ENCODE results near the gene PPM1H. TPM values are rescaled to one million over a fixed set of nuclear protein-coding genes. Genes with fewer than 3 reads are reported as not detected.
"Not testable (repeated sequence)": the region's sequence is repeated elsewhere in the genome, so short reads cannot be mapped to it uniquely, and the experiment has no call there.

The PPM1H gene
- total RNA-seq, 1 donor from 2014 or later, result 6.3 TPM

- TF ChIP-seq, protein P1, sequence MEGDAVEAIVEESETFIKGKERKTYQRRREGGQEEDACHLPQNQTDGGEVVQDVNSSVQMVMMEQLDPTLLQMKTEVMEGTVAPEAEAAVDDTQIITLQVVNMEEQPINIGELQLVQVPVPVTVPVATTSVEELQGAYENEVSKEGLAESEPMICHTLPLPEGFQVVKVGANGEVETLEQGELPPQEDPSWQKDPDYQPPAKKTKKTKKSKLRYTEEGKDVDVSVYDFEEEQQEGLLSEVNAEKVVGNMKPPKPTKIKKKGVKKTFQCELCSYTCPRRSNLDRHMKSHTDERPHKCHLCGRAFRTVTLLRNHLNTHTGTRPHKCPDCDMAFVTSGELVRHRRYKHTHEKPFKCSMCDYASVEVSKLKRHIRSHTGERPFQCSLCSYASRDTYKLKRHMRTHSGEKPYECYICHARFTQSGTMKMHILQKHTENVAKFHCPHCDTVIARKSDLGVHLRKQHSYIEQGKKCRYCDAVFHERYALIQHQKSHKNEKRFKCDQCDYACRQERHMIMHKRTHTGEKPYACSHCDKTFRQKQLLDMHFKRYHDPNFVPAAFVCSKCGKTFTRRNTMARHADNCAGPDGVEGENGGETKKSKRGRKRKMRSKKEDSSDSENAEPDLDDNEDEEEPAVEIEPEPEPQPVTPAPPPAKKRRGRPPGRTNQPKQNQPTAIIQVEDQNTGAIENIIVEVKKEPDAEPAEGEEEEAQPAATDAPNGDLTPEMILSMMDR (IDR thresholded peaks at IDR 0.05; ENCODE audit: partially characterized antibody, unreplicated experiment), result no peak
- Mint-ChIP-seq H3K27me3 (ENCODE audit: unreplicated experiment) (no peaks in the 10 kb centered on the region), H3K36me3 (ENCODE audit: unreplicated experiment) (peaks cover 12% of the 10 kb centered on the region), H3K27ac (ENCODE audit: unreplicated experiment) (no peak overlapping the region), H3K9me3 (ENCODE audit: unreplicated experiment) (peaks cover 7% of the 10 kb centered on the region), H3K4me3 (ENCODE audit: unreplicated experiment) (no peak overlapping the region), H3K4me1 (ENCODE audit: low read depth, unreplicated experiment) (peaks cover 4% of the 10 kb centered on the region)
- DNase-seq, result no peak
Measured at GRCh38 chr12:62760779-62761178, 174.2 kb downstream of the PPM1H start.

GRCh38 chr12:62760341-62760740, 174.6 kb downstream of the PPM1H start:
- not testable (repeated sequence) for H3K4me1 Mint-ChIP-seq (ENCODE audit: low read depth, unreplicated experiment); H3K9me3 Mint-ChIP-seq (ENCODE audit: unreplicated experiment); H3K27ac Mint-ChIP-seq (ENCODE audit: unreplicated experiment)

GRCh38 chr12:62758216-62758615, 176.7 kb downstream of the PPM1H start:
- H3K4me3 Mint-ChIP-seq (ENCODE audit: unreplicated experiment), result no peak overlapping the region
- no peak overlapping the region for H3K27ac Mint-ChIP-seq (ENCODE audit: unreplicated experiment)
- TF ChIP-seq, protein P1 (IDR thresholded peaks at IDR 0.05; ENCODE audit: partially characterized antibody, unreplicated experiment), result no peak
- H3K27me3 Mint-ChIP-seq (ENCODE audit: unreplicated experiment), result no peaks in the 10 kb centered on the region
- H3K4me1 Mint-ChIP-seq (ENCODE audit: low read depth, unreplicated experiment), result peaks cover 4% of the 10 kb centered on the region
- H3K9me3 Mint-ChIP-seq (ENCODE audit: unreplicated experiment), result peaks cover 7% of the 10 kb centered on the region
- peaks cover 17% of the 10 kb centered on the region for H3K36me3 Mint-ChIP-seq (ENCODE audit: unreplicated experiment)
- DNase-seq, result no peak

More at GRCh38 chr12:62760341-62760740, 174.6 kb downstream of the PPM1H start:
- peaks cover 12% of the 10 kb centered on the region for H3K36me3 Mint-ChIP-seq (ENCODE audit: unreplicated experiment)
- DNase-seq; H3K4me3 Mint-ChIP-seq (ENCODE audit: unreplicated experiment); H3K27me3 Mint-ChIP-seq (ENCODE audit: unreplicated experiment): not testable (repeated sequence)

DNA sequence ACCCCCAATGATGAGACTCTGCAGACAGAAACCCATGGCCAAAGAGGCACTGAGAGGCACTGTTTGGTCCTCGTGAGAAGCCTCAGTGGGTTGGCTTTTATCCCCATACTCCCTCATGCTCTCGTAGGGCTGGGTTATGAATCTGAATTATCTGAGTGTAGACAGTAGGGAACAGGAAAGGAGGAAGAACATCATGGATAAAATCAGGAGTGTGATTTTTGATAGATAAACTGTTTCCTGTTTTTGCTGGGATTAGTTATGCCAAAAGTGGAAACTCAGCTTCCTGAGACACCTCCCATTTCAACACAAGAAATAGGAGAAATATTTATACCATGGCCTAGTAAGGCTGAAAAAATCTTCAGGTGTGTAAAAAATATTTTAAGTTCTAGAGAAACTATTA, 177.9 kb downstream of the PPM1H start:
- H3K9me3 Mint-ChIP-seq (ENCODE audit: unreplicated experiment), result peaks cover 7% of the 10 kb centered on the region
- TF ChIP-seq, protein P1 (IDR thresholded peaks at IDR 0.05; ENCODE audit: partially characterized antibody, unreplicated experiment), result no peak
- H3K27me3 Mint-ChIP-seq (ENCODE audit: unreplicated experiment), result no peaks in the 10 kb centered on the region
- no peak for DNase-seq
- H3K4me3 Mint-ChIP-seq (ENCODE audit: unreplicated experiment), result no peak overlapping the region
- no peak overlapping the region for H3K27ac Mint-ChIP-seq (ENCODE audit: unreplicated experiment)
- peaks cover 17% of the 10 kb centered on the region for H3K36me3 Mint-ChIP-seq (ENCODE audit: unreplicated experiment)
- peaks cover 4% of the 10 kb centered on the region for H3K4me1 Mint-ChIP-seq (ENCODE audit: low read depth, unreplicated experiment)

- DNase-seq, result no peak
- no peaks in the 10 kb centered on the region for H3K27me3 Mint-ChIP-seq (ENCODE audit: unreplicated experiment)
- no peak overlapping the region for H3K27ac Mint-ChIP-seq (ENCODE audit: unreplicated experiment)
- TF ChIP-seq, protein P1 (IDR thresholded peaks at IDR 0.05; ENCODE audit: partially characterized antibody, unreplicated experiment), result no peak
- no peaks in the 10 kb centered on the region for H3K4me1 Mint-ChIP-seq (ENCODE audit: low read depth, unreplicated experiment)
- H3K4me3 Mint-ChIP-seq (ENCODE audit: unreplicated experiment), result no peak overlapping the region
- peaks cover 3% of the 10 kb centered on the region for H3K9me3 Mint-ChIP-seq (ENCODE audit: unreplicated experiment)
- peaks cover 11% of the 10 kb centered on the region for H3K36me3 Mint-ChIP-seq (ENCODE audit: unreplicated experiment)
Measured at GRCh38 chr12:62754706-62755105, 180.2 kb downstream of the PPM1H start.

GRCh38 chr12:62751810-62752155, 183.2 kb downstream of the PPM1H start:
- H3K27ac Mint-ChIP-seq (ENCODE audit: unreplicated experiment), result no peak overlapping the region
- DNase-seq, result no peak

More at GRCh38 chr12:62751810-62752155, 183.2 kb downstream of the PPM1H start:
- Mint-ChIP-seq H3K36me3 (ENCODE audit: unreplicated experiment) (peaks cover 5% of the 10 kb centered on the region), H3K4me1 (ENCODE audit: low read depth, unreplicated experiment) (no peaks in the 10 kb centered on the region), H3K9me3 (ENCODE audit: unreplicated experiment) (no peaks in the 10 kb centered on the region), H3K27me3 (ENCODE audit: unreplicated experiment) (no peaks in the 10 kb centered on the region), H3K4me3 (ENCODE audit: unreplicated experiment) (no peak overlapping the region)
- TF ChIP-seq, protein P1 (IDR thresholded peaks at IDR 0.05; ENCODE audit: partially characterized antibody, unreplicated experiment), result no peak
